ENCODE results near the gene SLC26A1.
"Not testable (repeated sequence)": the region's sequence is repeated elsewhere in the genome, so short reads cannot be mapped to it uniquely, and the experiment has no call there.

Gene SLC26A1

DNA sequence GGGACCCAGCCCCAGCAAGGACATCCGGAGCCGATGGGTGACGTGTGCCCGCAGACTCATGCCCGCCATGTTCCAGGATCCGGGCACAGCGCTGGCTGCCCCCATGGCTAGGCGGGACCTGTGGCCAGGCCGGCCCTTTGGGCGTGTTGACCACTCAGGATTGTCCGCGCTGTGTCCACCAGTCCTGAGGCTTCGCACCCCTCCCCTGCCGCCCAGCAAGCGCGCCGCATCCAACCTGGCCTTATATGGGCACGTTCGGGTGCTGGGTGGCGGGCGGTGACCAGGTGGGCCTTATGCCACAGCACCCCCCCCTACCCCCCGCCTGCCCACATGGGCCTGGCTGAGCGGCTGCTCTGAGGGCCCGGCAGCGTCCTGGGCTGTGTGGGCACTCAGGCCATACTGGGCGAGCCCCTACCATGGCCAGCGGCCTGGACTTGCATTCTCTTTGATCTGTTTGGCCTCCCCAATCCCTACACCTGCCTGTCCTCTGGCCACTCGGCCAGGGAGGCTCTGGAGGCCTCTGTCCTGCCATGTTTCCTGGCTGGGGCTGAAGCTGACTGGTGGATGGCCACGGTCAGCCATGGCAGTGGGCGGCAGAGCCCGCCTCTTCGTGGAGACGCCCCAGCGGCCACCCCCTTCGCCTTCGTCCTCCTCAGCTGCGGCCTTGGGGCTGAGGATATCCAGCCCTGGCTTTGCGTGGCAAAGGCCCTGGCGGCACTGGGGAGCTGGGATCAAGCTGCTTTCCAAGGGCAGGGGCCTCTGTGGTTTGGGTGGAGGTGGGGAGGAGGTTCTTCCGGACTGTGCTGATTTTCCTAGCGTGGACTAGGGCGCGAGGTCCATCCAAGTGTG is 20.2 kb upstream of the SLC26A1 start:
- DNase-seq, result no peak

DNA sequence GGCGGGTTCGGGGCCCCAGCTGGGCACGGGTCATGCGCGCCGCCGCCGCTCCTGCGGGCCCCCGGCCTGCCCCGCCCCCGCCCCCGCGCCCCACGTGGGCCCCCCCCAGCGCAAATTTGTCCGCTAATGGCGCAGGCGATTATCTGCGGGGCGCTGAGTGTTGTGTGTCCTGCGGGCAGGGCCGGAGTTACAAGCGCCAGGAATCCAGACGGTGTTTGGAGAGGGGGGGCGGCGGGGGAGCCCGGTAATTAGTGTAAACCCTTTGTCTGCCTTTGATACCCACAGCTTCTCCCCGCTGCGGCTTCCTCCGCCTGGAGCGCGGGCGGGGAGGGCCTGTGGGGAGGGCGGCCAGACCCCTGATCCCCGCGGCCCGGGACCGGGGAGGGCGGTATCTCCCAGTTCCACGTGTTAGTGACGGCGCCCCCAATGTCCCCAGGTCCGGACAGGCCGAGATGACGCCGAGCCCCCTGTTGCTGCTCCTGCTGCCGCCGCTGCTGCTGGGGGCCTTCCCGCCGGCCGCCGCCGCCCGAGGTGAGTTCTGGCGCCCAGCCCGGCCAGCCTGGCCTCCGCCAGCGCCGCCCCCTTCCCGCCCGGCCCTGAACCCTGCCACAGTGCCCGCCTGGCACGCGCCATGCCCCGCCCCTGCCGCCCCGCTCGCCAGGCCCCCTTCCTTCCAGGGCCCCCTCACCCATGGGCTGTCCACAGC is 19.0 kb upstream of the SLC26A1 start:
- peak; percentile 36 for DNase-seq

DNA sequence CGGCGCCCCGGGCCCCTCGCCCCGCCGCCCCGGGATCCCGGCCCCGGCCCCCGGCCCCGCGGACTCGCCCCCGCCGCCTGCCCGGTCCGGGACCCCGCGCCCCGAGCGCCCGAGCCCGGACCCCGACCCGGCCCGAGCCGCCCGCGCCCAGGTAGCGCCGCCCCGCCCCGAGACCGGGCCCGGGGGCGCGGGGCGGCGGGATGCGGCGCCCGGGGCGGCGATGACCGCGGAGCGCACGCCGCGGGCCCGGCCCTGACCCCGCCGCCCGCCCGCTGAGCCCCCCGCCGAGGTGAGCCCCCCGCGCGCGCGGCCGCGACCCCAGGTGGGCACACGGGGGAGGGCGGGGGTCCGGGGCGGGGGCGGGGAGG is 18.4 kb upstream of the SLC26A1 start:
- DNase-seq, result no peak

DNA sequence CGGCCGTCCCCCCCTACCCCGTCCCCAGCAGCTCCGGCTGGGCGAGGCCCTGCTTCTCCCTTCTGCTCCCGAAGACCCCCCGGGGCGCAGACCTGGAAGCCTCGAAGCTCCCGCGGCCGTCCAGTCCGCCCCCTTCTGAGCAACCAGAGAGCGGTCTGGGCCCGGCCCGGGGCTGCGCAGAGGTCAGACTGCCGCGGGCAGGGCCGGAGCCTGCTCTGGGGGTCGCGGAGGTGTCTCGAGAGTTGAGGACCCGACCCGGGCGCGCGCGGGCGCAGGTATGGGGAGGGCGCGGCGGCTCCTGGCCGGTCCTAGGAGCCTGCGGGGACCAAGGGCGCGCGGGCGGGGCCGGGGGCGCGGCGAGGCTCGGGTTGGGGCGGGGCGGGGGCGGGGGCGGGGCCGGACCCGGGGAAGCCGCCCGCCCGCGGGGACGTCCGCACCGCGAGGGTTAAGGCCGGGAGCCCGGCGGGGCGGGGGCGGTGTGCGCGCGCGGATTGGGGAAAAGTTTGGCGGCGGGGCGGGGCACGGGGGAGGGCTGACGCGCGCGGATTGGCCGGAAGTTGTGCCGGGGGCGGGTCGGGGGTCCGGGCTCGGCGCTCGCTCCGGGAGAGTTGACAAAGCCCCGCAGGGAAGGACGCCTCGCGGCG is 17.9 kb upstream of the SLC26A1 start, which contains the start of gene FGFRL1:
FGFRL1 (plus strand) TSS at position 605 of the 644 bp plus-strand sequence. CDS start 860 bp downstream, outside the sequence.
- DNase-seq, result peak; percentile 51

DNA sequence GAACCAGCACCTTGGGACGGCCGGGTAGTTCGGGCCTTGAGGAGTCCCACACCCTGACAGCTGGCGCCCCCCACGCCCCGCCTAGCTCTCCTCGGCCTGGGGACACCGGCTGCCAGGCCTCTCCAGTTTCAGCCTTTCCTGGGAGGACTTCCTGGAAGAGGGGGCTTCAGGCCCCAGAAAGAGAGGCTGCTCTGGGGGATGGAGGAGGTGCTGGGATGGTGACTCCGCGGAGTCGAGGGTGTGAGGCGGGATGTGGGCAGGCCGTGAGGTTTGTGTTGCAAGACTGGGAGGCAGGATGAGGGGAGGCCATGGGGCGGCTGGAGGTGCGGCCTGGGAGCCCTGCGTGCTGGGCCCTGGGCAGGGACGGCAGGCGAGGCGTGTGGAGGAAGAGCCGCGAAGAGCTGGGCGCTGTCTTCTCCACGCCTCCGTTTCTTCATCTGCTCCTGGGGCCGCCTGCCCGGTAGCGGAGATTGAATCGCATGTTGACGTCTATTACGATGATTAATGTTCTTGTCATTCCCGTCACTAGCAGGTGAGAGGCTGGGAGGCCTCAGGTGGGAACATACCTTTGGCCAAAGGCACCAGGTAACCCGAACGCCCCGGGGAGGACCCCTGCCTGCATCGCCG is 17.3 kb upstream of the SLC26A1 start:
- peak; percentile 56 for DNase-seq

DNA sequence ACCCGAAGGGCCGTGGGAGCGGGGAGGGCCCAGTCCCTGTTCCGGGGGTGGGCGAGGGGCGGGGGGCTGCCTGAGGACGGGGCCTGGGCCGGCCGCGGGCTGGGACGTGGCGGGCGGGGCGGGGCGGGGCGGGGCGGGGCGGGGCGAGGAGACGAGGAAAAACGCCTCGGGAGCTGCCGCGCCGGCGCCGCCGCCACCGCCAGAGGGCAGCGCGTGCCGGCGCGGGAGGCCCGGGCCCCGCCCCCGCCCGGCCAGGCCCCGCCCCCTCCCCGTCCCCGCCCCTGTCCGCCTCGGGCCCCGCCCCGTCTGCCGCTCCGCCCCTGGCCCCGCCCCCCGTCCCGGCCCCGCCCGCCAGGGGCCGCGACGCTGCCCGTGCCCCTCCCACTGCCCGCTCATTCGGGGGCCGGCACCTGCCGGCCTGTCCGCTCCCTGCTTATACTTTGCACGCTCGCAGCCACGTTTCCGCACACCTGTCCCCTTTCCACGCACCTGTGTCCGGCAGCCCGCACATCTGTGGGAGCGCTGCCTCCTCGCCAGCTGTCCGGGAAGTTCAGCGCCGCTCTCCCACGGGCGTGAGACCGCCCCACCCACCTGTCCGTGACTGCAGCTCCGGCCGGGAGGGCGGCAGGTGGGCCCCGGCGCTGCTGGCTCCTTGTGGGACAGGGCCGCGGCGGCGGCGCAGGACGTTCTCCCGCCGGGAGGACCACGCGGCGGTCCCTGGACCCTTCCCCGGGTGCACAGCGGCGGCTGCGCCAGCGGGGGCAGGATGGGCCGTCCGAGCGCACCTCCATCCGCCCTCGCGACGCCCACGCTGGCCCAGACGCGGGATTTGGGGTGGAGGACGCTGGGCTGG is 16.6 kb upstream of the SLC26A1 start:
- DNase-seq, result peak; percentile 15

DNA sequence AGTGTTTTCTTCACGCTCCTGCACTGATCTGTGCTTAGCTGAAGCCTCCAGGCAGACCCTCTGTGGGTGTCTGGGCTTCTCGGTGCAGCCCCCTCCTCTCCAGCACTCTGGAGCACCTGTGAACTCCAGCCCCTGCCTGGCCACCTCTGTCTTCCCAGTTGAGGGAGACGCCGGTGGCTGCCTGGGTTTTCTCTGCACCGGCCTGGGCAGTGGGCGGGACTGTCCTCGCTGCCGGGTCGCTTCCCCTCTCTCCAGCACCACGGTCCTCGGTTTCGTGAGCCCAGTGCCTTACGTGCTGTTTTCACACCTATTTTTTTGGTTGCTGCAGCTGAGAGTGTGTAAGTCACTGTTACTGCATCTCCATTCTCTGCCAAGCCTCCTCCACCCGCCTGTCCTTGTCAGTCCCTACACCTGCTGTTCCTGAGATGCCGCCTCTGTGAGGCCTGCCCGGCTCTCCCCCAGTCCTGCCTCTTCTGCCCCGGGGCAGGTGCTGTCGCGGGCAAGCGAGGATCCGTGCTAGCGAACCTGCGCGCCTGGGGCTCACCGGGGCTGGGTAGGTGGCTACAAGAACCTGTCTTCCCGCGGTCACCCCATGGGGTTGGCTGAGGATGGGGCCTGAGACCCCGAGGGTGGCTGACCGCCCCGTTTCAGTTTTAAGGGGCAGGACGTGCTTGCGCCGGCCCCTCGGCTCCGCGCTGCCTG is 15.8 kb upstream of the SLC26A1 start:
- no peak for DNase-seq

DNA sequence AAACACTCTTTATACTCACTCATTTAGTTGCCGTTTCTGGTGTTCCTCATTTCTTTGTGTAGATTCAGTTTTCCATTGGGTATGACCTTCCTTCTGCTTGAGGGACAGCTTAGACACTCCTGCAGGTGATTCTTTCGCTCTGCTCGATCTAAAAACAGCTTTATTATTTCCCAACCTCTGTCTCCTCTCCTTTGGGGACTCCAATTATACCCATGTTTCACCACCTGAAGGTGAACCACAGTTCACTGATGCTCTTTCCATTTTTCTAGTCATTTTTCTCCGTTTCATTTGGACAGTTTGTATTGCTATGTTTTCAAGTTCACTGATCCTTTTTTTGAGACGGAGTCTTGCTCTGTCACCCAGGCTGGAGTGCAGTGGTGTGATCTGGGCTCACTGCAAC is 13.7 kb upstream of the SLC26A1 start:
- DNase-seq, result no peak

DNA sequence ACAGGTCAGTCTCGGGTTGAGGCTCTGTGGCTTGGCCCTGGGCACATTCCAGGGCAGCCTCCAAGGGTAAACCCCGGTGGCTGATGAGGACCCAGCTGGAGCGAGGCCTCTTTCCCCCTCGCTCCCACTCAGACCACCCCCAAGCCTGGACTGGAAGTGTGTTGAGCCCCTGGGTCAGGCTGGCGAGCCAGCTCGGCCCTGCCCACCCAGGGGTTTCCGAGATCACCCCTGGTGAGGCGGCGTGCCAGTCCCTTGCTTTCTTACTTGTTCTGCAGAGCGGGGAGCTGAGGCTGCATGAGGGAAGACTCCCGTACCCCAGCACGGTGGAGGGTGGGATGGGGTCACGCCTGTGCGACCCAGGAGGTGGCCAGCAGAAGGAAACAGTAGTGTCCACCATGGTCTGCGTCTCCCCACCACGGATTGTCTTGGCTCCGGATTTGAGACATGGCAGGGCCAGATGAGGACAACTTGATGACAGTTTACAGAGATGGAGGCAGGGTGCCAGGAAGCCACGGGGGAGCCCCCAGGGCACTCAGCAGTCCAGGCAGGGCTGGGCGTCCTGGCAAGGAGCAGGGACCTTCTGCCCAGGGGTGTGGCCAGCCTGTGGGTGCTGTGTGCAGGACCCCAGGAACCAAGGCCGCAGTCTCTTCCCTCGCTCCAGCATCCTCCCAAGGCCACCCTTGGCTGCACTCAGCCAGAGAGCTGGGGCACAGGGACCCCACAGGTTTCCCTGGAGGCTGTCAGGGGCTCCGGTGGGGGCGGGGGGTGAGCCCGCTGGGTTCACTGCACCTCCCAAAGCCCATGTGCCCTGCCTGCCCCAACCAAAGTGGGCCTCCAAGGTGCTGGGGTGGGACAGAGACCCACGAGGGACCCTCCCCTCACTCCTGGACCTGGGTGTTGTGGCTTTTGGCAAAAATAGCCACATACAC is 11.6 kb upstream of the SLC26A1 start:
- DNase-seq, result no peak

DNA sequence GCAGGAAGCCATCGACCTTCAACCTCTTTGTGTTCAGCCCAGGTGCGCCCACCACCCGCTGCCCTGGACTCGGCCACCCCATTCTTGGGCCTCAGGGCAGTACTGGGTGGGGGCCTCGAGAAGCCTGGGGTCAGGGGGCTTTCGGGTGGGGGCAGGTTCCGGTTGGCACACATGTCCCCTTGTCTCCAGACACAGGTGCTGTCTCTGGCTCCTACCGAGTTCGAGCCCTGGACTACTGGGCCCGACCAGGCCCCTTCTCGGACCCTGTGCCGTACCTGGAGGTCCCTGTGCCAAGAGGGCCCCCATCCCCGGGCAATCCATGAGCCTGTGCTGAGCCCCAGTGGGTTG is 10.8 kb upstream of the SLC26A1 start:
- DNase-seq, result no peak

DNA sequence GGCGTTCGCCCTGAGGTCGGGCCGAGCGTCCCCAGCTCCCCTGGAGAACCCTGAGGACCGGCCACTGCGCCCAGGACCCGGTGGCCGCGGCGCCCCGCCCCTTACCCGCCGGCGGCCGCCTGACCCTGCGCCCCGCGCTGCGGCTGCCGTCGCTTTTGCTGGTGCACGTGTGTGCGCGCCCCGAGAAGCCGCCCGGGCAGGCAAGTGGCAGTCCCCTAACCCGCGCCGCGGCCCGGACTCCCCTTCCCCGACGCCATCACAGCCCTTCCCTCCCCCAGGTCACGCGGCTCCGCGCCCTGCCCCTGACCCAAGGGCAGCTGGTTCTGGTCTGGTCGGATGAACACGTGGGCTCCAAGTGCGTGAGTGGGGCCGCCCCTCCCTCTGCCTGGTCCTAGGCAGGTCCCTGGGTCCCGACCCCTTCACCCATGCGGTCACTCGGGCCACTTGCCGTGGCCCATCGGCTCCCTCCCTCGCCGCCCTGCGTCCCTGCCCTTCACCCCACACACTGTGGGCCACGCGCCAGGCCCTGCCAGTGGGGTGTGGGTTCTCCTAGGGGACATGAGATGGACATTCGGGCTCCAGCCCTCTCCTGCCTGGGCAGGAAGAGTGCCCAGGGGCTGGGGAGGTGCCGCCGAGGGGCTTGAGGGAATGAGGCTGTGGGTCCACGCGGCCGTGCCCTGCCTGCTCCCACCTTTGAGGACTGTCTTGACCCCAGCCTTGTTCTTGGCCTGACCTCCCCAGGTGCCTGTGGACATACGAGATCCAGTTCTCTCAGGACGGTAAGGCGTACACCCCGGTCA is 10.3 kb upstream of the SLC26A1 start:
- DNase-seq, result no peak

DNA sequence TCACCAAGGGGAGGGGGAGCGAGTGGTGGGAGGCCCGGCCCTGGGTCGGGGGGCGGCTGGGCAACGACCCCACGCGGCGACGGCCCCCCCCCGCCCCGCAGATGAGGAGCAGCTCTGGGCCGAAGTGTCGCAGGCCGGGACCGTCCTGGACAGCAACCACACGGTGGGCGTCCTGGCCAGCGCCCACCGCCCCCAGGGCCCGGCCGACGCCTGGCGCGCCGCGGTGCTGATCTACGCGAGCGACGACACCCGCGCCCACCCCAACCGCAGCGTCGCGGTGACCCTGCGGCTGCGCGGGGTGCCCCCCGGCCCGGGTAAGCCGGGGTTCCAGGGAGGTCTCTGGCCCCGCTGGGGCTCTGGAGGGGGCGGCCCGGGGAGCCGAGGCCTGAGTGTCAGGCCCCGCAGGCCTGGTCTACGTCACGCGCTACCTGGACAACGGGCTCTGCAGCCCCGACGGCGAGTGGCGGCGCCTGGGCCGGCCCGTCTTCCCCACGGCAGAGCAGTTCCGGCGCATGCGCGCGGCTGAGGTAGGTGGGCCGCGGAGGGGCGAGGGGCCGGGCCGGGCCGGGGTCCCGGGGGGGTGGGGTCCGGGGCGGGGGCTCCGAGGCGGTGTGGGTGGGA is 9.5 kb upstream of the SLC26A1 start:
- DNase-seq, result no peak

DNA sequence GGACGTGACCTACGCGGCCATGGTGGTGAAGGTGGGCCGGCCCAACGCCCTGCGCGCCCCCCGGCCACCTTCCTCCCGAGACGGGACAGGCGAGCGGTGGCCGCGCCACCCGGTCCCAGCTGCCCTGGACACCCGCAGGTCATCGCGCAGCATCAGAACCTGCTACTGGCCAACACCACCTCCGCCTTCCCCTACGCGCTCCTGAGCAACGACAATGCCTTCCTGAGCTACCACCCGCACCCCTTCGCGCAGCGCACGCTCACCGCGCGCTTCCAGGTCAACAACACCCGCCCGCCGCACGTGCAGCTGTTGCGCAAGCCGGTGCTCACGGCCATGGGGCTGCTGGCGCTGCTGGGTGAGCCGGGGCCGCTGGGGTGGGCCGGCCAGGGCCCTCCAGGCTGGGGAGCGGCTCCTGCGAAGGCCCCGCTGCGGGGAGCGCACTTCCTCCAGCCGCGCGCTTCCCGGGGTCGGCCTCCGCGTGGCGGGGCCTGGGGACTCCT is 9.0 kb upstream of the SLC26A1 start:
- DNase-seq, result no peak

DNA sequence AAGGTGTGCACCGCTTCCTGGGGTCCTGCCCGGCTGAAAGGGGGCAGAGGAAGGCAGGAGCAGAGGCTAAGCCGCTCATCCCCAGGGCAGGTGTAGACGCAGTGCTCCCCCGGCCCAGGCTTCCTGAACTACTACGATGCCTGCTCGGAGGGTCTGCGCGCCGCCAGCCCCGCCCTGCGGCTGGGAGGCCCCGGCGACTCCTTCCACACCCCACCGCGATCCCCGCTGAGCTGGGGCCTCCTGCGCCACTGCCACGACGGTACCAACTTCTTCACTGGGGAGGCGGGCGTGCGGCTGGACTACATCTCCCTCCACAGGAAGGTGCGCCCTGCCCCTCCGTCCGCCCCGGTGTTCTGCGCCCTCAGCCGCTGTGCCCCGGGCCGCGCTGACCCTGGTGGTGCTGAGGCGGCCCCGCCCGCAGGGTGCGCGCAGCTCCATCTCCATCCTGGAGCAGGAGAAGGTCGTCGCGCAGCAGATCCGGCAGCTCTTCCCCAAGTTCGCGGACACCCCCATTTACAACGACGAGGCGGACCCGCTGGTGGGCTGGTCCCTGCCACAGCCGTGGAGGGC is 8.4 kb upstream of the SLC26A1 start:
- no peak for DNase-seq

DNA sequence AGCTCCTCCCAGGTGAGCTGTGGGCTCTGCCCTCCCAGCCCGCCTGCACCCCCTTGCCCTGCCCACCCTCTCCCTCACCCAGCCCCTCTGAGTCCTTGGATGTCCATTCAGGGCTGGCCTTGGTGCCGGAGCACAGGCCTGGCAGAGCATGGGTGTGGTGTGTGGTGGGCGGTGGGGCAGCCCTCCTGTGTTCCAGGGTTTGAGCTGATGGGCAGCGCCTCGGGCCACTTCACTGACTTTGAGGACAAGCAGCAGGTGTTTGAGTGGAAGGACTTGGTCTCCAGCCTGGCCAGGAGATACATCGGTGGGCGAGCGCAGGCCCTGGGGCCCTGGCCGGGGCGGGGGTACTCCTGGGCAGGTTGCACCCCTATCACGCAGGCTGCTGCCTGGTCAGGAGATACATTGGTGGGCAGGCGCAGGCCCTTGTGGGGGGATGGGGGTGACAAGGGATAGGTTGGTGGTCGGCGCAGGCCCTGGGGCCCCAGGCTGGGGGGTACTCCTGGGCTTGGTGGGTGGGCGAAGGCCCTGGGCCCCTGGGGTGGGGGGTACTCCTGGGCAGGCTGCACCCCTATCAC is 7.6 kb upstream of the SLC26A1 start:
- DNase-seq, result no peak

DNA sequence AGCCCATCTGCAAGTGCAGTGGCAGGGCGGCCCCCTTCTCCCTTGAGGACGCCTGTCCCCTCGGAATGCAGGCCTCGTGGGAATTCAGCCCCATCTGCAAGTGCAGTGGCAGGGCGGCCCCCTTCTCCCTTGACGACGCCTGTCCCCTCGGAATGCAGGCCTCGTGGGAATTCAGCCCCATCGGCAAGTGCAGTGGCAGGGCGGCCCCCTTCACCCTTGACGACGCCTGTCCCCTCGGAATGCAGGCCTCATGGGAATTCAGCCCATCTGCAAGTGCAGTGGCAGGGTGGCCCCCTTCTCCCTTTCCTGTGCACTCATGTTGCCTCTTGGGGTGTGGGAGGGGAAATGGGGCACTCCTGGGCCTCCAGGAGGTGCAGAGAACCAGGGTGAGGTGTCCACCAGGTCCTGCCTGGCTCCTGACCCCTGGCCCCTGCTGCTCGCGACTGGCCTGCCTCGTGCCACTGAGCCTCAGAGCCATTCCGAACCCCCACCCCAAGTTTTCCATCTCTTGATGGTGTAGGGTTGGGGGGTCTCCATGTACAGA is 6.8 kb upstream of the SLC26A1 start:
- DNase-seq, result no peak

DNA sequence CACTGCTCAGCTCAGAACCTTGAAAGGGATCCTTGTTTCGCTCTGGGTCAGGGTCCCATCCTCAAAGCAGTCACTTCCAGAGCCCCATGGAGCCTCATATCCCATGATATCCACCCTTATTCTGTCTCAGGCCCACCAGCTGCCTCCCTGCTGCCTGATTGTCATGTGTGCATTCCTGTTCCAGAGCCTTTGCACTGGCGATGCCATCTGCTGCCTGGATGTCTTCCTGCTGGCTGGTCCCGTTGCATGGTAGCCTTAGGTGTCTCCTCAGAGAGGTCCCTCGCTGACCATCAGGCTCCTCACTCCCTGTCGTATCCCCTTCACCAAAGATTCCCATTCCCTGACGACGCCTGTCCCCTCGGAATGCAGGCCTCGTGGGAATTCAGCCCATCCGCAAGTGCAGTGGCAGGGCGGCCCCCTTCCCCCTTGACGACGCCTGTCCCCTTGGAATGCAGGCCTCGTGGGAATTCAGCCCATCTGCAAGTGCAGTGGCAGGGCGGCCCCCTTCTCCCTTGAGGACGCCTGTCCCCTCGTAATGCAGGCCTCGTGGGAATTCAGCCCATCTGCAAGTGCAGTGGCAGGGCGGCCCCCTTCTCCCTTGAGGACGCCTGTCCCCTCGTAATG is 6.1 kb upstream of the SLC26A1 start:
- not testable (repeated sequence) for DNase-seq
